DMS 273 (cell line): ENCODE data around the gene ARHGEF33.

Experiments
- DNase-seq: peaks from one replicate; lab custom pipeline; 2025; ENCODE audit not compliant: unreplicated experiment; lab: John Stamatoyannopoulos, UW

ARHGEF33 gene

DNA sequence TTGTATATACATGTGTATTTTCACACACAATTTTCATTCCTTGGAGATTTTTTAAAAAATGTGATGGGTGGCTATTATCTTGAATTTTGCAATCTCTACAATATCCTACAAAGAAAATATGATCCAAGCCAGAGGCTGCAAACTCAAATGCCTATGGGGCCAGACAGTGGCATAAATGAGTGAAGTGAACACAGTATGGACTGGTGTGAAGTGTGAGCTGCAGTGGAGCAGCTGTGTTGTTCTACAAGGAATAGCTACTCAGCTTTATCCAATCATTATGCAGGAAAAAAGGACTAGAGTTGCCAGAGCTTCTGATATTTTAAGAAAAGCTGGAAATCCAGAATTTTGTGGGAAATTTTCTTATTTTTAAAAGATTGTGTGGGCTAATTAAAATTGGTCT, 62.1 kb downstream of the ARHGEF33 start:
- DNase-seq, result no peak

DNA sequence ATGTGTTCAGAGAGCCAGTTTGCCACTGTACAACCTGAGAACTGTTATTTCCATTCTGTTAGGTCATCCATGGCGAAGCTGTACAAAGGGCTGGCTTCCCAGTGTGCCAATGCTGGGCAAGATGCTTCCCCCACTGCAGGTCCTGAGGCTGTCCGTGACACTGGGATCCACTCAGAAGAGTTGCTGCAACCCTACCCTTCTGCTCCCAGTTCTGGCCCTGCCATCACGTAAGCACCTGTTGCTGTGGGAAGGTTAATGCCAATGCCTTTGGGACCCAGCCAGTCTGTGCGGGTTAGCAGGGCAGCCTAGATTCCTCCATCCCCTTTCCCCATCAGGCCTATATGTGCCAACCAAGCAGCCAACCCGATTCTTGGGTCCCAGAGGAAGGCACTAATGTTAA, 68.3 kb downstream of the ARHGEF33 start:
- no peak for DNase-seq

DNA sequence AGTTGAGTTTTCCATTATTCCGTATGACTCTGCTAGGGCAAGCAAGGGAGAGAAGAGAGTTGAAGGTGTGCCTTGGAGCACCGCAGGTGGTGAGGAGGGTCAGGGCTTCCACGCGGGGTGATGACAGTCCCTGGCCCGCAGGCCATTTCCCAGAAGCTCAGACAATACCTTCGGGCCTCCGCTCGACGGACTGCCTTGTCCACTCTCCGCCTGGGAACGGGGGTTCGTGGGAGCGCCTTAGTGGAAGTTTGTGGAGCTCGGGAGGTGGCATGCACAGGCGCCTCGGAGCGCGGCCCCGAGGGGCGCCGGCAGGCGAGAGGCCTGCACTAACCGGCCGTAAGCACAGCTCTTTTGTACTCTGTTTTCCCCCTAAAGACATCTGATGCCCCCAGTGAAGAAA, 69.8 kb downstream of the ARHGEF33 start:
- no peak for DNase-seq

DNA sequence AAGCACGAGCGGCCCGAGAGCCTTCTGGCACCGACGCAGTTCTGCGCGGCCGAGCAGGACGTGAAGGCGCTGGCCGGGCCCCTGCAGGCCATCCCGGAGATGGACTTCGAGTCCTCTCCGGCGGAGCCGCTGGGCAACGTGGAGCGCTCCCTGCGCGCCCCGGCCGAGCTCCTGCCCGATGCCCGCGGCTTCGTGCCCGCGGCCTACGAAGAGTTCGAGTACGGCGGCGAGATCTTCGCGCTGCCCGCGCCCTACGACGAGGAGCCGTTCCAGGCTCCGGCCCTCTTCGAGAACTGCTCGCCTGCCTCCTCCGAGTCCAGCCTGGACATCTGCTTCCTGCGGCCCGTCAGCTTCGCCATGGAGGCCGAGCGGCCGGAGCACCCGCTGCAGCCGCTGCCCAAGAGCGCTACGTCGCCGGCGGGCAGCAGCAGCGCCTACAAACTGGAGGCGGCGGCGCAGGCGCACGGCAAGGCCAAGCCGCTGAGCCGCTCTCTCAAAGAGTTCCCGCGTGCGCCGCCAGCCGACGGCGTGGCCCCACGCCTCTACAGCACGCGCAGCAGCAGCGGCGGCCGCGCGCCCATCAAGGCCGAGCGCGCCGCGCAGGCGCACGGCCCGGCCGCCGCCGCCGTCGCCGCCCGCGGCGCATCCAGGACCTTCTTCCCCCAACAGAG, 70.4 kb downstream of the ARHGEF33 start:
- no peak for DNase-seq

DNA sequence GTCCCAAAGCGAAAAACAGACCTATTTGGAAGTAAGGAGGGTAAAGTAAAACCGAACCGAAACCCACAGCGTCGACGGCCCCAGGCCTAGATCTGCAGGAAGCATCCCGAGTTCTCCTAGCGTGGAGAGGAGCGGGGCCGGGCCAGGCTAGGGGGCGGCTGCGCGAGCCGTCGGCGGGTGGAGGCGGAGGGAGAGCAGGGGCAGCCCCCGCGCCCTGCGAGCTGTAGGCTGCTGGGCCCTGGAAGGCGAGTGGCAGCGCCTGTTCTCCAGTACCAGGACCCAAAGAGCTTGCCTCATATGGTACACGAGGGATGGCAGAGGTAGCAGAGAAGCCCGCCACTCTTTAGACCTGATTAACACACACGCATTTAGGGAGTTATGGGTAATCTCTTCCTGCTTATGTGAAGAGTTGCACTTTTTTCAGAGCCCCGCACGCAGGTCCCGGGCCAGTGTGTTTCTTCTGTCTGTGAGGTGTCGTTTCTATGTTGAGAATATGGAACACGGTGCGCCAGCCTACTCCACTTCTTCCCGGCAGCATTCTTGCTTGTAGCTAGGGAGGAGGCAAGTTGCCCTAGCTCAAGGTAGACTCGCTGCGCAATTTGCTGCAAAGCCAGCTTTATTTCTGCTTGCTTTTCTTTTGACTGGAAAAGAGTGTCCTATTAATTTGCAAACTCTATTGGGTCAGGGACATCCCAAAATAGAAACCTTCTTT, 71.1 kb downstream of the ARHGEF33 start:
- no peak for DNase-seq

DNA sequence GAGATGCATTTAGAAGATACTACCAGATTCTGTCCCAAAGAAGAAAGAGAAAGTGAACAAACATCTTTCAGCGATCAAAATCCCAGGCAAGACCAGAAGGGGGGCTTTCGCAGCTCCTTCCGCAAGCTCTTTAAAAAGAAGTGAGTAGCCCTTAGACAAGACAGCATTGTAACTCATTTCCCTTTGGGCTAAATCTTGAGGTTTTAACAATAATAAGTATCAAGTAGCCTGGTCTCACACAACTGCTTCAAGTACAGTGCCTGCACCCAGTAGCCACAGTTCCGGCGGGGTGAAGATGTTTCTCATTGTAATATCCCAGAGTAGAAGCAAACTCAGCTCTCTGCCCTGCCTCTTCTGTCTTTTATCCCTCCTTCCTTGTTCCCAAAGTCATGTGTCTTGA, 76.3 kb downstream of the ARHGEF33 start:
- DNase-seq, result no peak

DNA sequence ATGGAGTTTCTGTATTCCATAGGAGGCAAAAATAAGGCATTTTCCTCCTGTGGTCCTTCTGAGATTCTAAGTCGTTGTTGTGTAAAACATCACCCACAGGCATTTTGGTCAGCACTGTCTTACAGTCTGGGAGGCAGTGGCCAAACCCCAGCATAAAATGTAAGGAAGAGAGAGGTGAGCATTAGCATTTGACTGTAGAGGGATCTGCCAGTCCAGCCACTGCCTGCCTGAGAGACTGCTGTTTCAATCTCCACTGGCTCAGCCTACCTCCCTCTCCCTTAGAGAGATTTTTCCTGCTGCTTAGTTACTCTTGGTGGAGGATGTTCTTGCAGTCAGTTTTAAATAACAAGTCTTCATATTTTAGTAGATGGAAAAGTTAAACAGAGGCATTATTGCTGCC, 77.0 kb downstream of the ARHGEF33 start:
- no peak for DNase-seq

DNA sequence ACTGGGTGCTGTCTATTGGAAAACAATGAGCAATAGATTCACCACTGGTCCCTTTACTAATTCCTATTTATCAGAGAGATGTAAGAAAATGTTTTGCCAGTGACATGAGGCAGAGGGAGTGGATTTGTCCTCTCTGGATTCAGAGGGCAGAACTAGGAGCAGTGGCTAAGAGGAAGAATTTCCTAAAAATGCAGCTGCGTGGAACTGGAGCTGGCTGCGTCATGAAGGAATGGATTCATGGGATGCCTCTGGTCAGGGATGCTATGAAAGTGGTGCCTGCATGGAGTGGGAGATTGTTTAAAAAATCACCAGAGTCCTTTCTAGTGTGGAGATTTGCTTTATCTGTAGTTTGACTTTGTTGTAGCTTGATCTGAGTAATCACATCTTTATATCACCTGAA, 78.3 kb downstream of the ARHGEF33 start:
- DNase-seq, result no peak

DNA sequence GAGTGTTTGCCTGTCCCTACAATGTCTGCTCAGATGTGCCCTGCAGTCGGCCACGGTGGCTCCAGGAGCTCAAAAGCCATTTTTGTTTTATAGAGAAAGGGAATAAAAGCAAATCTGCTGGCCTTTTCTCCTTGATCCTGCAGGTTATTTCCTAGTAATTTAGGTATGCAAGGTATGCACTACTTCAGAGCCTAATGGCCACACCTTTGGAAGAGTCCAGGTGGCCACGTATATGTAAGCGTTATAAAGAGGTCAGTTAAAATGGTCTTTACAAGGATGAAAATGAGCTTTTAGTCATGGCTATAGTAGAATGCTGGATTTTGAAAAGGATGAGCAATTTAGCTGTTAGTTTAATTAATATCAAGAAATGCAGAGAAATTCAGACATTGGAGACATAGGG, 81.7 kb downstream of the ARHGEF33 start:
- no peak for DNase-seq

DNA sequence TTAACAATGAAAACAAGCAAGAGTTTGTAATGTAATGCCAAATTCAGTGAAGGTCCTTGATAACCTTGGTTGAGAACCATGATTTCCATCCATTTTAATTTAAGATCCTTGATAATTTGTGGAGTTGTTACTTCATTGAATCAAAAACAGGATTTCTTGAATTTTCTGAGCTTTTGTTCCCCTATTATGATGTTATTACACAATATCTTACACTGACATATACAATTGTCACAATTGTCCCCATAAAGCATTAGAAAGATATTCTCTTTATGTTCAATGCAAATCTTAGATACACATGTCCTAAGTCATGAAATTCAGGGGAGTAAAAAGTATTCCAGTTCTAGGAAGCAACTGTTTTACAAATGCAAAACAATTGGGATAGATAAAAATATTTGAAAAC, 83.6 kb downstream of the ARHGEF33 start:
- no peak for DNase-seq

DNA sequence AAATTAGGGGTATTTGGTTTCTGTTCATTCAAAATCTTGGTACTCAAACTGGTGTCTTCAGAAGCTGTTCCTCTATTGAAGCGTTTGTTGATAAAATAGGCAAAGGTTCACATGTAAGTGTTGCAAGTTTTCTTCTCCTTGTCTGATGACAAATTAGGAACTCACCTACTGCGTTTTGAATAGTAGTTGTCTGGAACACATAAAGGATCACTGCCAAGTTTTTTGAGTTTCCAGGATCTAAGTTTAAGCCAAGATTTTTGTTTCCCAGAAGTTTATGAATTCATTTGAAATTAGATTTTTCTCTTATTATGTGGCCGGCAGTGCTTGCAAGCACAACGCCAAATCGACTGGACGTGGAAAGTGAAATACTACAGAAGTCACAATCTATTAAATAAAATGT, 85.4 kb downstream of the ARHGEF33 start:
- DNase-seq, result no peak

DNA sequence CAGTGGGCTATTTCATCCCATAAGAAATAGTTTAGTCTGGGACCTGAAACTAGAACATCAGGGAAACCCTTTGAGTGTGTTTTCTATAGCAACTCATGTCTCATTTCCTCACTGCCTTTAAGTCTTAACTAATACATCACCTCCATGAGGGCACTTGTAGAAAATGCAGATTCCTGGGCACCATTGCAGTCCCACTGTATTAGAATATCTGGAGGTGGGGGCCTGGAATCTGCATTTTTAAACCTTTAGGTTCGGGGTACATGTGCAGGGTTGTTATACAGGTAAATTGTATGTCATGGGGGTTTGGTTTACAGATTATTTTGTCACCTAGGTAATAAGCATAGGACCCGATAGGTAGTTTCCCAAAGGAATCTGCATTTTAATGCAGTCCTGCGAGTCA, 87.4 kb downstream of the ARHGEF33 start:
- no peak for DNase-seq

DNA sequence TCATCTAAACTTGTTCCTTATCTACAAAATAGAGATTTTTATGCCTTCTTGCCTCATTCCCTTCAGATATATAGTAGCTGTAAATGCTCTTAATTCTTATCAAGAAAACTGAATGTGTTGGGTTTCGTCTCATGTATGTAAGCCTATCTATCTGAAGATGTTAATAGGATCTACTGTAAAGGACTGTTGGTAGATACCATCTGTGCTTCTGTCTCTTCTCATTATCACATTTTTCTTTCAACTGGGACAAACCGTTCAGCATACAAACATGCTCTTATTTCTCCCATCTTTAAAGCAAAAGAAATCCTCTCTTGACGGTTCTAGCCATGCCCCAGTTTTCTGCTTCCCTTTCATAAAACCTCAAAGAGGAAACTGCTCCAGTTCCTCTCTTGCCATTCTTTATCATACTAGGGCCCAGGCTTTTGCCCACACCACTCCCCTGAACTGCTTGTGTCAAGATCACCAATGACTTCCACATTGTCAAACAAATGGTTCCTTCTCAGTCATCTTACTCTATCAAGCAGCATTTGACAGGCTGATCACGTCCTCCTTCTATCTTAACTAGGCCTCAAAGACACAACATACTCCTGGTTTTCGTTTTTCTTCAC, 88.7 kb downstream of the ARHGEF33 start:
- DNase-seq, result no peak

DNA sequence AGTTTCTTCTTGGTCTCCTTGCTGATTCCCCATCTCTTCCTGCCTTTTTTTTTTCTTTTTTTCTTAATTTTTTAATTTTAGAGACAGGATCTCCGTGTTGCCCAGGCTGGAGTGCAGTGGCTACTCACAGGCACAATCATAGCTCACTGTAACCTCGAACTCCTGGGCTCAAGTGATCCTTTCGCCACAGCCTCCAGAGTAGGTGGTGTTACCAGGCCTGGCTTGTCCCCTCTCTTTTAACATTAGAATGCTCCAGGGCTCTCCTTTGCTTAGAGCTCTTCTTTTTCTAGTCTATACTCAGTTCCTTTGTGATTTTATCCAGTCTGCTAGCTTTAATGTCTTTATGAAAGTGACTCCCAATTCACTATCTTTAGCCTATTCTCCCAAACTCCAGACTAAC, 89.2 kb downstream of the ARHGEF33 start:
- no peak for DNase-seq

DNA sequence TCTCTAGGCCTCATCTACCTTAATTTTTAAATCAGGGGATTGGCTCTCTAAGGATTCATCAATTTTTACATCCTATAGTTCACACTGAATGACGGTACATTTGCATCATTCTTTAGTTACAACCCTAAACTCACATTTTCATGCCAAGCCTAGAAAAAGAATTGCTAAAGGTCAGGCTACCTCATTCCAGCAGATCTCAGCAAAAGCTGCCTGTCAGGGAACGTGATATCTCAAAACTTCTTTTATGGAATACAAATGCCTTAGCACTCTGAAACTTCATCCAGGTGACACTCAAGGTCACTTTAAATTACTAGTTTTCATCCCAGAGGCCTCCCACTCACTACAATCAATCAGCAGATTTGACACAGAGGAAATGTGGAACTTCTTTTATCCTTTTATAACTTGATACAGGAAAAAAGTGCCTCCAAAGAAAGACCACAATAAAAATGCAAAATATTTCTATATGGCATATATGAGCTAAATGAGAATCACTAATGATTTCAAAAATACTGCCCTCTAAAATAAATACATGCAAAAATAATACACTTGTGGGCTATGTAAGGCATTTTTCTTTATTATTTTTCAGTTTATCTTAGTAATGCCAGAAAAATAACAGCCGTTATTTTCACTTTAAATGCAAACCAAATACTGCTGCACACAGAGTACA, 91.5 kb downstream of the ARHGEF33 start:
- DNase-seq, result no peak

DNA sequence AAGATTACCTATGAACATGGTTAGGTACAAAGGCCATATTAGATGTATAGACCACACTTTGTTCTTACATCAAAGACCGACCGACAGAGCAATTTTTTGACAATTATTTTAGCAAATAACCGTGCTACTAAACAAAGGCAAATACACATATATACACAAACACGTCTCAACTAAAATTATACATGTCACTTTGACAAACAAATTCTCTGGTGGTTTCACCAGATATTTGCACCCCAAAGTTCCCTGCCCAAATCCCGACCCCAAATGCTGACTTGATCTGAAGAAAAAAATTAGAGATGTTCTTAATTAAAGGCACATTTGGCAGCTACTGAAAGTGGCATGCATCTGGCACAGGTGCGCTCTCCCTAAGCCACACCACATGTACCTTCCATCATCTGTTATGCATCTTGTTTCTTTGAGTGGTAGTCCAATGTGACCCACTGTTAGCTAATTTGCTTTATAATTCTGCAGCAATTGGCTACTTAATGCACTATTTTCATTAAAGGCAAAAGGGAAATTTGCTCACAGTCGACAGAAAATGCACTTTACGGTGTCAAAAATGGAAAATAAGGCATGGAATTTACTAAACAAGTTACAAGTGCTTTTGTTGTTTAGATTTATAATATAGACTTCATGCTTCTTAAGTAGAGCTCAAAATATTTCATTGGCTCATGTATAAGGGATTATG, 92.1 kb downstream of the ARHGEF33 start:
- DNase-seq, result no peak

DNA sequence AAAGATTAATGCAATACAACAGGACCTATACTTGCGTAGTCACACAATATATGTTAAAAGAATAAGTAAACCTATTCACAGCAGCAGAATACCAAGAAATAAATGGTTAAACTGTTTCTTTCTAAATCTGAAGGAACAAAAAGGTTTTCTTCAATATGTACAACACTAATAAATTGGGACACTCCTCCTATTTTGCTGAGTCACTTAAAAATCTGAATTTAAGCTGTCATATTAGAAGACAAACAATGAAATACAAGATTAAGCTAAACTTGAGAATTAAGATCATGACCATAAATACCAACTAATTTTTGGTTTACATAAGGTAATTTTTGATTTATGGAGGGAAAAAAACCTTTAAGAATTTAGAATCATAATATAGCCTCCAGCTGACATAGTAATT, 92.8 kb downstream of the ARHGEF33 start:
- no peak for DNase-seq

DNA sequence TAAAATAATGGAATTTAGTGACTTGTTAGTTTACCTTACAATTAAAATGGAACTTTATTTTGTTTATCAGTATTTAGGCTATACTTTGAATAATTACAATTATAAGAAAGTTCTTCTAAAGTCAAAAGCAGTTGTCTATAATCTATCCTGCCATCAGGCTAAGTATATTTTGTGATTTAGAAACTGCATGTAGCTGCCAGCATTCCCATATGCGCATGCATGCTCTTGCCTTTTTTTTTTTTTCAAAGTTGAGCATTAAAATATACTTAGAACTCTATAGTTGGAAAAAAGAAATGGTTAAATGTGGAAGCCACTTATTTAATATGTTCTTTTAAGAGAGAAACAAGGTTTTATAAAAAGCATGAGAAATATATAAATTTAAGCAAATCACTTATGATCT, 99.0 kb downstream of the ARHGEF33 start:
- DNase-seq, result no peak

DNA sequence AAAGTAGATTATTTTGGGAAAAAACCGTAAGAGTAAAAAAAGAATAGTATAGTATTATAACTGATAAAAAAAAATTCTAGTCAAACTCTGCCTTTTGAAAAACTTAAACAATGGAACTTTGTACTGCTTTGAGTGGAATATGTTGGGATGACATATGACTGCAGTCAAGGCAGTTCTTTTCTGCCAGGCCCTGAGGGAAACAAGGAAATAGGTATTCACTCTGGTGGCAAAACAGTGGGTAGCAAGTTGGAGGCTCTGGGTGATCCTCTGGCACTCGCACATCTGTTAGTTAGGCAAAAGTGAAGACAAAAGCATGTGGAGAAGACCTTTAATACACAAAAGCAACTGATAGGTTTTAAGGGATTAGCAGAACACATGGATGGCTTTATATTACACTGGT, 102.2 kb downstream of the ARHGEF33 start:
- no peak for DNase-seq

DNA sequence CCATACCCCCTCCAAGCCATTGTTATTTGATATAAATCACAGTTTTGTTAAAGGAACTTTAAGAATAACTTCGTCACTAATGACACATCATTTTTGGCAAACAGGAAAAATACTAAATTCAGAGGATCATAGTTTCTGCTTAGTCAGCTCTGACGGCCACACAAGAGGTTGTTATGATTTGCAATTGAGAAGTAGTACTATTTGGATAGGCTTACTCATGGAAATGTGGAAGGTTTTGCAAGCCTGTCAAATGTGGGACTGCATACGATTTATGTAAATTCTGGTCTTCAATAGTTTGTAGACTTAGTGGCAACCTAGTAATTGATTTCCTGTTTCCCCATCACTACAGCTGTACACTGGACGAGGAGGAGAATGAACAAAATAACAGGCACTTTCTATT, 108.1 kb downstream of the ARHGEF33 start:
- DNase-seq, result no peak

DNA sequence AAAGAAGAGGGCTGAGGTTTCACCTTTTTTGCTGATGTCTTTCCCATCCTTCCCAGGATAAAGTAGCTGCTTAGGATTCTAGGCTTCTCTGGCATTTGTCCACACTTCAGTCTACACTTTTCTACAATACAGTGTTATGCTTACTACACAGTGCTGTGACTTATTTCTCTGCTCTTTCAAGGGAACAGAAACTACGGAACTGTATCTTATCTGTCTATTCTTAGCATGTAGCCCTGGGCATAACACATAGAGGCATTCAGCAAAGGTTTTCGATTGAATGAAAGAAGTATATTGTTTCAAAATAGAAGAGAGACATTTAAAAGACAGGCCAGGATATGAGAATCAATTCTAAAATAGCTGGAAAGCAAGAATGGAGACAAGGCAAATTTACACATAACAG, 110.9 kb downstream of the ARHGEF33 start:
- DNase-seq, result no peak
